PC-3 (cell line): ENCODE data around the gene NALCN.

Source experiments
- CTCF ChIP-seq: fragments of 300-600 bp; sonication (generic); conservative IDR thresholded peaks from 2 replicates; pipeline ENCODE4 v1.5.1; 2017; ENCODE audit warnings: antibody characterized with exemption, low read depth, mild to moderate bottlenecking, low read length
- EZH2 ChIP-seq: fragments of 300-600 bp; sonication (generic); IDR thresholded peaks from one replicate; pipeline ENCODE4 v1.6.1; 2017; ENCODE audit warnings: antibody characterized with exemption, mild to moderate bottlenecking, low read length; ENCODE audit not compliant: unreplicated experiment

- TF ChIP-seq CTCF, result no peak
- TF ChIP-seq EZH2, result no peak
These were observed 307.3 kb downstream of the NALCN start for GRCh38 chr13:101109005-101109404.
